Keratinocyte (primary cell): ENCODE measurements around the gene GJA4. TPM values are rescaled to one million over a fixed set of nuclear protein-coding genes. Genes with fewer than 3 reads are reported as not detected.
"Not testable (repeated sequence)": the region's sequence is repeated elsewhere in the genome, so short reads cannot be mapped to it uniquely, and the experiment has no call there.

Experiments
- DNase-seq: peaks from one replicate; pipeline ENCODE4 v3.0.0-alpha.2; 2011; ENCODE audit warnings: low read depth, missing footprints, low spot score
- FAIRE-seq: peaks from 2 replicates; lab custom pipeline; 2011; peaks lifted over from hg19 to GRCh38; lab: Jason Lieb, UNC
- H2AFZ ChIP-seq: 2 replicates; pipeline ENCODE4 v1.6.0; 2012; ENCODE audit warnings: low read length, control low read depth, inconsistent platforms; ENCODE audit not compliant: control insufficient read depth
- H3K27ac ChIP-seq: 2 replicates; pipeline ENCODE4 v1.5.1; 2011; ENCODE audit warnings: low read length; ENCODE audit not compliant: control insufficient read depth, insufficient read depth
- H3K27me3 ChIP-seq: 3 replicates; pipeline ENCODE4 v1.6.0; 2011; ENCODE audit warnings: low read length; ENCODE audit not compliant: control insufficient read depth, insufficient read depth; ENCODE audit errors: extremely low read depth
- H3K36me3 ChIP-seq, 2 experiments: 2 replicates in 1 of 2; 3 replicates in 1 of 2; pipeline ENCODE4 v1.5.1; 2011; ENCODE audit warnings: low read length in 2 of 2, mild to moderate bottlenecking in 1 of 2; ENCODE audit not compliant: control insufficient read depth in 2 of 2, insufficient read depth in 2 of 2; ENCODE audit errors: extremely low read depth in 1 of 2
- H3K4me1 ChIP-seq: 3 replicates; pipeline ENCODE4 v1.5.1; 2011; ENCODE audit warnings: low read length; ENCODE audit not compliant: control insufficient read depth, insufficient read depth; ENCODE audit errors: extremely low read depth
- H3K4me2 ChIP-seq: 3 replicates; pipeline ENCODE4 v1.6.0; 2011; ENCODE audit warnings: low read depth, low read length; ENCODE audit not compliant: control insufficient read depth, insufficient read depth; ENCODE audit errors: extremely low read depth
- H3K4me3 ChIP-seq, 3 experiments: fragments of 200-600 bp in 1 of 3; sonication (generic) in 1 of 3; 2 replicates in 2 of 3; 3 replicates in 1 of 3; pipeline ENCODE4 v1.5.1; 2011 to 2016; ENCODE audit warnings: low read length in 3 of 3, mild to moderate bottlenecking in 3 of 3, control low read depth in 2 of 3, inconsistent platforms in 1 of 3, low read depth in 1 of 3, mixed read lengths in 1 of 3, mixed run types in 1 of 3, moderate library complexity in 1 of 3; ENCODE audit not compliant: control insufficient read depth in 2 of 3, insufficient read depth in 2 of 3; ENCODE audit errors: extremely low read depth in 1 of 3
- H3K79me2 ChIP-seq: 2 replicates; pipeline ENCODE4 v1.6.0; 2012; ENCODE audit warnings: low read length; ENCODE audit not compliant: control insufficient read depth, insufficient read depth
- H3K9ac ChIP-seq: 3 replicates; pipeline ENCODE4 v1.6.0; 2011; ENCODE audit warnings: low read length; ENCODE audit not compliant: control insufficient read depth, insufficient read depth; ENCODE audit errors: extremely low read depth
- H3K9me1 ChIP-seq: 3 replicates; pipeline ENCODE4 v1.6.0; 2011; ENCODE audit warnings: low read length; ENCODE audit not compliant: control insufficient read depth, insufficient read depth; ENCODE audit errors: extremely low read depth
- H3K9me3 ChIP-seq: 2 replicates; pipeline ENCODE4 v1.5.1; 2012; ENCODE audit warnings: low read depth, low read length; ENCODE audit not compliant: control insufficient read depth
- H4K20me1 ChIP-seq: 3 replicates; pipeline ENCODE4 v1.6.0; 2011; ENCODE audit warnings: low read length; ENCODE audit not compliant: control insufficient read depth, insufficient read depth; ENCODE audit errors: extremely low read depth
- CTCF ChIP-seq, 3 experiments: IDR thresholded peaks in 1 of 3; conservative IDR thresholded peaks in 1 of 3; optimal IDR thresholded peaks in 1 of 3; 2 replicates in 2 of 3; 3 replicates in 1 of 3; pipeline versions ENCODE3 to v1.5.1; 2011; ENCODE audit warnings: low read length in 3 of 3, mild to moderate bottlenecking in 3 of 3, moderate library complexity in 2 of 3, control low read depth in 1 of 3, inconsistent platforms in 1 of 3; ENCODE audit not compliant: insufficient read depth in 2 of 3; ENCODE audit errors: extremely low read depth in 1 of 3
- EZH2 ChIP-seq: IDR thresholded peaks from one replicate; pipeline ENCODE4 v1.6.1; 2012; ENCODE audit warnings: inconsistent platforms, mild to moderate bottlenecking, low read length, moderate library complexity
- dilution Hi-C: fragments of 300-500 bp; cut with MboI; formaldehyde crosslinking; loops from one replicate; pipeline ENCODE4 v1.7.0; 2020; ENCODE audit warnings: low sequenced_read_pairs; ENCODE audit not compliant: extremely low pct_ligation_motif_present
- polyA plus RNA-seq, 5 experiments: library from polyadenylated mRNA; depleted of rRNA in 3 of 5; stranded (reverse) in 3 of 5; stranded (forward) in 1 of 5; unstranded in 1 of 5; fragments of >200 nt; gene quantifications; 1 replicate in 1 of 5; 2 replicates in 3 of 5; 3 replicates in 1 of 5; pipeline versions ENCODE4 v1.2.1 to v1.2.3, GENCODE V29; 2011 to 2012; ENCODE audit warnings: missing spikeins in 2 of 5, low read depth in 1 of 5, low replicate concordance in 1 of 5

Gene GJA4
- polyA plus RNA-seq, 1 donor (not counting 4 experiments of a cell fraction or from before 2014, with no cell fraction given) = not detected

GRCh38 chr1:34808051-34808810 lies 15.4 kb downstream of the GJA4 start:
- Histone ChIP-seq H3K9me1 (no peaks in the 10 kb centered on the region), H3K9me3 (no peaks in the 10 kb centered on the region), H3K27ac (no peak overlapping the region), H2AFZ (no peak overlapping the region), H3K4me2 (no peak overlapping the region), H3K4me3 (no peak overlapping the region), H3K36me3 (no peaks in the 10 kb centered on the region), H3K9ac (no peak overlapping the region), H3K79me2 (no peaks in the 10 kb centered on the region), H3K27me3 (no peaks in the 10 kb centered on the region), H4K20me1 (no peaks in the 10 kb centered on the region), H3K4me1 (peaks cover 7% of the 10 kb centered on the region)
- TF ChIP-seq EZH2 (no peak), CTCF (optimal IDR thresholded peaks at IDR 0.05 in 1 of 3, IDR thresholded peaks at IDR 0.05 in 1 of 3, conservative IDR thresholded peaks at IDR 0.05 in 1 of 3; ENCODE audit: extremely low read depth in 1 of 3, insufficient read depth in 2 of 3, low read length in 3 of 3) (no peak)
- FAIRE-seq (no peak), DNase-seq (no peak)
- dilution Hi-C loops = no loop called here

DNA sequence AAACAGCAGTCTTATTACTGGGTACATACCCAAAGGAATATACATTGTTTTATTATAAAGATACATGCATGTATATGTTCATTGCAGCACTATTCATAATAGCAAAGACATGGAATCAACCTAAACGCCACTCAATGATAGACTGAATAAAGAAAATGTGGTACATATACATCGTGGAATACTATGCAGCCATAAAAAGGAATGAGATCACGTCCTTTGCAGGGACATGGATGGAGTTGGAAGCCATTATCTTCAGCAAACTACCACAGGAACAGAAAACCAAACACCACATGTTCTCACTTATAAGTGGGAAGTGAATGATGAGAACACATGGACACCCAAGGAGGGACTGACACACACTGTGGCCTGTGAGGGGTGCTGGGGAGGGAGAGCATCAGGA lies 18.0 kb downstream of the GJA4 start:
- dilution Hi-C loops, H3K4me1 ChIP-seq, H3K27ac ChIP-seq, H3K9me3 ChIP-seq, H3K4me2 ChIP-seq, H3K9me1 ChIP-seq, DNase-seq, H3K79me2 ChIP-seq, H3K9ac ChIP-seq, FAIRE-seq, H3K36me3 ChIP-seq, H2AFZ ChIP-seq, H3K27me3 ChIP-seq, H3K4me3 ChIP-seq, H4K20me1 ChIP-seq: not testable (repeated sequence)

- dilution Hi-C loops = no loop called here
- Histone ChIP-seq H3K4me3 (no peak overlapping the region), H4K20me1 (no peaks in the 10 kb centered on the region), H2AFZ (no peak overlapping the region), H3K9ac (no peak overlapping the region), H3K27ac (no peak overlapping the region), H3K27me3 (no peaks in the 10 kb centered on the region), H3K79me2 (no peaks in the 10 kb centered on the region), H3K36me3 (no peaks in the 10 kb centered on the region), H3K9me3 (no peaks in the 10 kb centered on the region), H3K4me2 (no peak overlapping the region), H3K4me1 (no peaks in the 10 kb centered on the region), H3K9me1 (no peaks in the 10 kb centered on the region)
- no peak for DNase-seq
- no peak for TF ChIP-seq CTCF (optimal IDR thresholded peaks at IDR 0.05 in 1 of 3, IDR thresholded peaks at IDR 0.05 in 1 of 3, conservative IDR thresholded peaks at IDR 0.05 in 1 of 3; ENCODE audit: extremely low read depth in 1 of 3, insufficient read depth in 2 of 3, low read length in 3 of 3)
- TF ChIP-seq EZH2 = no peak
- no peak for FAIRE-seq
Observed at GRCh38 chr1:34816332-34816731, 23.5 kb downstream of the GJA4 start.
